Measurements from ENCODE around the gene H6PD.

H6PD gene, protein sequence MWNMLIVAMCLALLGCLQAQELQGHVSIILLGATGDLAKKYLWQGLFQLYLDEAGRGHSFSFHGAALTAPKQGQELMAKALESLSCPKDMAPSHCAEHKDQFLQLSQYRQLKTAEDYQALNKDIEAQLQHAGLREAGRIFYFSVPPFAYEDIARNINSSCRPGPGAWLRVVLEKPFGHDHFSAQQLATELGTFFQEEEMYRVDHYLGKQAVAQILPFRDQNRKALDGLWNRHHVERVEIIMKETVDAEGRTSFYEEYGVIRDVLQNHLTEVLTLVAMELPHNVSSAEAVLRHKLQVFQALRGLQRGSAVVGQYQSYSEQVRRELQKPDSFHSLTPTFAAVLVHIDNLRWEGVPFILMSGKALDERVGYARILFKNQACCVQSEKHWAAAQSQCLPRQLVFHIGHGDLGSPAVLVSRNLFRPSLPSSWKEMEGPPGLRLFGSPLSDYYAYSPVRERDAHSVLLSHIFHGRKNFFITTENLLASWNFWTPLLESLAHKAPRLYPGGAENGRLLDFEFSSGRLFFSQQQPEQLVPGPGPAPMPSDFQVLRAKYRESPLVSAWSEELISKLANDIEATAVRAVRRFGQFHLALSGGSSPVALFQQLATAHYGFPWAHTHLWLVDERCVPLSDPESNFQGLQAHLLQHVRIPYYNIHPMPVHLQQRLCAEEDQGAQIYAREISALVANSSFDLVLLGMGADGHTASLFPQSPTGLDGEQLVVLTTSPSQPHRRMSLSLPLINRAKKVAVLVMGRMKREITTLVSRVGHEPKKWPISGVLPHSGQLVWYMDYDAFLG

DNA sequence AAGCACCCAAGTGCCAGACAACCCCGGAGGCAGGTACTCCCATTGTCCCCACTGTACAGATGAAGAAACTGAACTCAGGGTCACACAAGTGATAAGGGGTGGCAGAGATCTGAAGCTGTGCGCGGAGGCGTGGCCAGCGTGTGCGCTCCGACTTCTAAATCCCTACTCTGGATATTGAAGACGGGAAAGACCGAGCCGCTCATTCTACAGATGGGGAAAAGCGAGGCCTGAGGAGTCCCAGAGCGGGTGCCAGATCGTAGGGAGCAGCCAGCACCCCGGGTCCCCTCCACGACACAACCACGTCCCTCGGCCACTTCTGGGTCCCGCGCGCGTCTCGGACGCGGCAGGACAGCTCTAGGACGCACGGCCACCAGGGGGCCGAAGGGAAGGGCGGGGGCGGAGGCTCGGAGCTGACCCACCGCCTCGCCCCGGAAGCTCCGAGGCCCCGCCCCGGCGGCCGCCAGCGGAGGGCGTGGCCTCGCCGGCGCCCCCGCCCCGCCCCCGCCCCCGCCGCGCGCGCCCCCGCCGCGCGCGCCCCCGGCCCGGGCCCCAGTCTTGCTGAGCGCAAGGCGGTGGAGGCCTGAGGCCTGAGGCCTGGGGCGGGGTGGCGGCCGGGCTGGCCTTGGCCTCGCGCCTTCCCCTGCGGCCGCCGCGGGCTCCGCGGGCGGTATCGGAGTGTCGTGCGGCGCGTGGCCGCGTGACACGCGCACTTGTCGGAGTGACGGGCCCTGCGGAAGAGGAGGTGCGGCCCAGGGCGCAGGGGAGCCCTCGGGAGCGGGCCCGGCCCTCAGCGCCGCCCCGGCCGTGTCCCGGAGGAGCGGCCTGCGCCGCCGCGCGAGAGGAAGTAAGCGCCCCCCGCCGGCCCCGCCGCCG, at the start of gene H6PD:
Gene H6PD (plus strand): TSS at position 552 of the 873 bp plus-strand sequence. CDS start 10,161 bp downstream, outside the sequence.
- peak; percentile 98 for DNase-seq (ENCODE audit: low spot score)

DNA sequence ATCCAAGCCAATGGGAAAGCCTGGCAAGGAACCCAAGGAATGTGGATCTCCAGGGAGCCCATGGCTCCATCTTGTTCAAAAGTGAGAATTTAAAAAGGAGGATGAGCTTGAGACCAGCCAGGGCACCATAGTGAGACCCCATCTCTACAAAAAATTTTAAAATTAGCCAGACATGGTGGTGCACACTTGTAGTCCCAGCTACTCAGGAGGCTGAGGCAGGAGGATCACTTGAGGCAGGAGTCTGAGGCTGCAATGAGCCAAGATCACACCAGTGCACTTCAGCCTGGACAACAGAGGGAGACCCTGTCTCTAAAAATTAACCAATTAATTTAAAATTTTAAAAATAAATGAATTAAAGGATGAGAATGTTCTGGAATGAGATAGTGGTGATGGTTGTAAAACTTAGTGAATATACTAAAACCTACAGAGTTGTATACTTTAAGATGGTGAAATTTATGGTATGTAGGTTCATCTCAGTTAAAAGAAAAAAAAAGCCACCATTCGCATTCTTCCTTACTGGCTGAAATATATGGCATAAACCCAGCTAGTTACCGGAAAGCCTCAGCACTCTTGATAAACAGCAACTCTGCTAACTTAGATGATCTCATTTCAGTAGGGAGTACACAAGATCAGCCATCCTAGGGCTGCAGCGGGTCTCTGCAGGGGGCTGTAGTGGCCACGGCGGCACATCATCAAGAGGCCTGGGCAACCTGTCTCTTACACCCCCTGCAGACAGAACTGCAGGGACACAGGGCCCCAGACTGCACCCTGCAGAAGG, 48.3 kb upstream of the H6PD start:
- DNase-seq (ENCODE audit: low spot score): no peak

DNA sequence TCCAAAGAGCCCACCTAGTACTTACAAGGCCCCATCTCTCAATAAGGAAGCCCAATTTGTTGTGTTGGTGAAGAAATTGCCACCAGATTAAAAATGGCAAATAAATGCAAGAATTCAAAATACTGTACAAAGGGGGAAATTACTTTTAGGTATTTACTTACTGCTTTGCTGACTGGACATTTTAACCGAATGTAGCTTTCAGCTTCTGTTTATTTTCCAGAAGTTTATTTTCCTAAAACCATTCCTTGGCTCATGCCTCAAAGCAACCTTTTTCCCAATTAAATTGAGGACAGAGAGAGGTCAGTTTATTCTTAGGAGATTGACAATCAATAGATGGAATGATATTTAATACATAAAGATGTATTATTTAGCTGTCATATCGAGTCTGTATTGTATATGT, 47.6 kb upstream of the H6PD start:
- DNase-seq (ENCODE audit: low spot score): no peak

GRCh38 chr1:9190234-9190633, 44.3 kb upstream of the H6PD start:
- DNase-seq (ENCODE audit: low spot score): no peak

- DNase-seq (ENCODE audit: low spot score): no peak
These were observed 43.3 kb upstream of the H6PD start for GRCh38 chr1:9191231-9191630.

- no peak for DNase-seq (ENCODE audit: low spot score)
These were observed 41.9 kb upstream of the H6PD start for GRCh38 chr1:9192578-9193232.

DNA sequence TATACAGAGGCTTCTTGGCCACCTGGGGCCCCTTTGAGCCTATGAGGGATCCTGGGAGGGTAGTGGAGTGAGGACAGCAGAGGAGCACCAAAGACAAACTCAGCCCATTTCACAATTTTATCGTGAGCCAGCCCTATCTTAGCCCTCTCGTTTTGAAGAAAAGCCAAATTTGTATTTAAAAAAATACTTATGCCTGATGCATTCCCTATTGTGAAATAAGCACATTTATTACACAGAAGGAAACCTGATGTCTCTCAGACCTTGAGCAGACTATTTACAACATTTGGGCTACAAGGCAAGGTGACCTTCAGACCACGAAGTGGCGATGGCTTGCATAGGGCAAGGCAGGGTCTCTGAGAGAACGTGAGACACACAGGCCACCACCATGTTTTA, 41.3 kb upstream of the H6PD start:
- no peak for DNase-seq (ENCODE audit: low spot score)

- DNase-seq (ENCODE audit: low spot score): no peak
These were observed 40.5 kb upstream of the H6PD start for GRCh38 chr1:9194024-9194423.

GRCh38 chr1:9195651-9196050, 38.9 kb upstream of the H6PD start:
- DNase-seq (ENCODE audit: low spot score): no peak

- peak; percentile 64 for DNase-seq (ENCODE audit: low spot score)
These were observed 38.2 kb upstream of the H6PD start for GRCh38 chr1:9196129-9197040.

DNA sequence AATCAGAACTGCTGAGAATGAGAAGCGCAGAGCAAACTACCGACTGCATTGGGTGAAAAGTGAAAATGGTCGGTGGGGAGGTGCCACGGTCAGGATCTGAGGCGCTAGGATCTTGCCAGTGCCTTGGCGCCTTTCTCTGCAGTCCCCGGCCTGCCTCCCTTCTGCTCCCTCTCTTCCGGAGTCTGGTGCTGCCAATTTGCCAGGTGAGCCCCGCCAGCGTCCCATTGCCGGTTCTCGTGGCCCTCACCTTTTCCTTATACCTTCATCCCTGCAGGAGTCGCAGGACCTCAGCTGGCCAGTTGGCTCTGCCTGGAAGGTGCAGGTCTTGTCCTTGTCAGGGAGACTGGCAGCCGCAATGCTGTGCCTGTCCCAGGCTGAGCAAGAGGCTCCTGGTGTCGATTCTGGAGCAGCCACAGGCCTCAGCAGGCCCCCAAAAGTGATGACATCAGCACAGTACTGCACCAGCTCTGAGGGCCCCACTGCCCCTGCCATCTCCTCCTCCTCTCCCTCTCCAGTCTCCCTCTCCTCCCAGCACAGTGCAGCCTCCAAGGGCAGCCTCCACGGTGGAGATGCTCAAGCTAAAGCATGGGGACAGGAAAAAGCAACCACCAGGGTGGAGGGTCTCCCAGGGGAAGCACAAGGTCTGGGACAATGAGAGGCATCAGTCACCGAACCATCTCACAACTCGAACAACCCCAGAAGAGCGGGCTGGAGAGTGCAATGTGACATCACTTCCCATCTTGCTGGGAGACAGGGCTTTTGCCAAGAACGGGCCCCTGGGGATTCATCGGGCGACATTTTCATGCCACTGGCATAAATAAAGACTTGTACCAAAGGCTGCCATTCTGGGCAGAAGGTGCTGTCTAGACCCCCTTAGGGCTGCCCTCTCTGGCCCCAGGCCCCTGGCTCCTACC, 37.1 kb upstream of the H6PD start:
- no peak for DNase-seq (ENCODE audit: low spot score)

- DNase-seq (ENCODE audit: low spot score): peak; percentile 48
These were observed 35.8 kb upstream of the H6PD start for GRCh38 chr1:9198538-9199361.

DNA sequence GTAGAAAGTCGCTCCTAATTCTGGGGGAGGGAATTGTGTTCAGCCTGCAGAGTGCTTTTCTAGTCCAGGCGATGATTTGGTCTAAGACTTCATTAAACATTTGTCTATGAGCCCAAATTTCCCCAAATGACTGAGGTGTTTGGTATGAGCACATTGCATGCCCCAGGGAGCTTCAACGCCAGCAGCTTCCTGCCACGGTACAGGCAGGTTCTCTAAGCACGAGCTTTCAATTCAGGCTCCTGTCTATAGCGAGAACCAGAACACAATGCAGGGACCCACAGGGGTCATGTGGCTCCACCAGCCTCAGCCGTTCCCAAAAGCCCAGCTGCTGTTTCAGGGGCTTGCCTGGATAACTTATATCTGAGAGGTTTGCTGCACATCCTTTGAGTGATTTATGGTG, 34.1 kb upstream of the H6PD start:
- DNase-seq (ENCODE audit: low spot score): no peak

DNA sequence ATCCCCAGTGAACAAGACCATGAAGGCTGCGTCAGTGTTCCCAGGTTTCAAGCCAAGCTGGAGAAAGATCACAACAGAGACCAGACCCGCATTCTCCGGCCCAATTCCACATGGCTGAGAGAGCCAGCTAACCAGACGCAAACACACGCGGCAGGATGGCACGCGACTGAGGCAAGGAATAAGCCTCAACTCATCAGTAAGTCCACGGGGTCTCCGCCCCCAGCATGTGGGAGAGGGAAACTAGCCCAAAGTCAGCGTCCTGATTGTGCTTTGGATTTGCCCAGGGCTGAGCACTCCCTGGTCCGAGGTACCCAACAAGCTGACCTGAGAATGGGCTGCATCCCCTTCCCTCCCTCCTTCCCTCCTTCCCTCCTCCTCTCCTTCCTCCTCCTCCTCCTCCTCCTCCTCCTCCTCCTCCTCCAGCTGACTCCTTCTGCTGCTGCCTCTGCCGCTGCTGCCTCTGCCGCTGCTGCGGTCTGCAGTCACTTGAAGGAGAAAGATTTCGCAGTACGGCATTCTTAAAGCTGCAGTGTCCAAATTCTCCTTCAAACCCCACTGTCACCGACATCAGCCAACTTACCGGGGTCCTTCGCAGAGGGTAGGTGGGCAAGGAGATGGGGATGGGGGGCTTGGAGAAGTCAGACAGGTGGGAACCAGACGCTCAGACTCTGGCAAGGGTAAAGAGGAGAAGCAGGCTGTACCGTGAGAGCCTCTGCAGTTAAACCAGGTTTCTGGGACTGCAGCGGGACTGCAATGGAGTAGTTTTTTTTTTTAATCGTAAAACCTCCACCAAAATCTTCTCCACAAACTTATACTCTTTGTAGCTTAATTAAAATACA, 33.0 kb upstream of the H6PD start:
- peak; percentile 60 for DNase-seq (ENCODE audit: low spot score)

GRCh38 chr1:9202240-9202870, 32.2 kb upstream of the H6PD start:
- DNase-seq (ENCODE audit: low spot score): no peak

DNA sequence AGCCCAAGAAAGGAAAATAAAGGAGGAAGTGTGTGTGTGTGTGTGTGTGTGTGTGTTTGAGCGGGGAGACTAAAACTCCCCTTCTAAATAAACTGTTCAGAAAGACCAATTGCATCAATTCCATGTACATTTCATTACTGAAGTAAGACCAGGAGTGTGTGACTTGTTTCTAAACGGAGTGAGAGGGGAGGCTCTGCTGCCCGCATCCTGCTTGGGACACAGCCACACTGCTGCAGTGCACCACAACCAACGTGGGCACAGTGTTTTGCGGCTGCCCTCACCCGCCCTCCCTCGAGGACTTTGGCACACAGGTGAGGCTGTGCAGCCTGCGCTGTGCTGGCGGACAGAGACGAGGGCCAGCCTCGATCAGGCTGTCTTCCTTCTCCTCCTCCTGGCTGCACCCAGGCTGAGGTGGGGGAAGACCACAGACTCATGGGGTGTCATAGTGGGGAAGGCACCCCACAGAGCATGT, 31.0 kb upstream of the H6PD start:
- DNase-seq (ENCODE audit: low spot score): no peak

Data from AG08396 (cell line).